BJ (cell line): ENCODE data around the gene HSD11B1L. TPM values are rescaled to one million over a fixed set of nuclear protein-coding genes. Genes with fewer than 3 reads are reported as not detected.

Source experiments
- CTCF ChIA-PET: fragments of 350-600 bp; formaldehyde crosslinking; extraction: SDS; loops from one replicate; lab custom pipeline; 2021; ENCODE audit warnings: antibody characterized with exemption, inconsistent platforms; lab: Yijun Ruan, JAX
- POLR2A ChIA-PET: fragments of 300-600 bp; sonication (Branson Sonifier 250); formaldehyde crosslinking; extraction: SDS; loops from one replicate; lab custom pipeline; 2021; ENCODE audit warnings: antibody characterized with exemption; lab: Charles Lee
- DNase-seq: peaks from one replicate; pipeline ENCODE4 v3.0.0-alpha.2; 2011; ENCODE audit warnings: low read depth
- H3K27me3 ChIP-seq: 2 replicates; pipeline ENCODE4 v1.6.0; 2011; ENCODE audit warnings: low read length; ENCODE audit not compliant: control insufficient read depth, insufficient read depth
- H3K36me3 ChIP-seq: 2 replicates; pipeline ENCODE4 v1.5.1; 2011; ENCODE audit warnings: low read length; ENCODE audit not compliant: control insufficient read depth, insufficient read depth
- H3K4me3 ChIP-seq: 2 replicates; pipeline ENCODE4 v1.5.1; 2011; ENCODE audit warnings: low read depth, mild to moderate bottlenecking, control low read depth, low read length
- CTCF ChIP-seq: IDR thresholded peaks from 2 replicates; pipeline ENCODE4 v1.5.1; 2011; ENCODE audit warnings: low read depth, mild to moderate bottlenecking, control low read depth, inconsistent platforms, low read length, moderate library complexity; ENCODE audit not compliant: insufficient read depth
- polyA plus RNA-seq: library from polyadenylated mRNA; depleted of rRNA; stranded (reverse); fragments of >200 nt; gene quantifications from 2 replicates; pipeline ENCODE4 v1.2.3, GENCODE V29; 2011

Gene HSD11B1L
- polyA plus RNA-seq, 1 experiment, result 5.6 TPM

DNA sequence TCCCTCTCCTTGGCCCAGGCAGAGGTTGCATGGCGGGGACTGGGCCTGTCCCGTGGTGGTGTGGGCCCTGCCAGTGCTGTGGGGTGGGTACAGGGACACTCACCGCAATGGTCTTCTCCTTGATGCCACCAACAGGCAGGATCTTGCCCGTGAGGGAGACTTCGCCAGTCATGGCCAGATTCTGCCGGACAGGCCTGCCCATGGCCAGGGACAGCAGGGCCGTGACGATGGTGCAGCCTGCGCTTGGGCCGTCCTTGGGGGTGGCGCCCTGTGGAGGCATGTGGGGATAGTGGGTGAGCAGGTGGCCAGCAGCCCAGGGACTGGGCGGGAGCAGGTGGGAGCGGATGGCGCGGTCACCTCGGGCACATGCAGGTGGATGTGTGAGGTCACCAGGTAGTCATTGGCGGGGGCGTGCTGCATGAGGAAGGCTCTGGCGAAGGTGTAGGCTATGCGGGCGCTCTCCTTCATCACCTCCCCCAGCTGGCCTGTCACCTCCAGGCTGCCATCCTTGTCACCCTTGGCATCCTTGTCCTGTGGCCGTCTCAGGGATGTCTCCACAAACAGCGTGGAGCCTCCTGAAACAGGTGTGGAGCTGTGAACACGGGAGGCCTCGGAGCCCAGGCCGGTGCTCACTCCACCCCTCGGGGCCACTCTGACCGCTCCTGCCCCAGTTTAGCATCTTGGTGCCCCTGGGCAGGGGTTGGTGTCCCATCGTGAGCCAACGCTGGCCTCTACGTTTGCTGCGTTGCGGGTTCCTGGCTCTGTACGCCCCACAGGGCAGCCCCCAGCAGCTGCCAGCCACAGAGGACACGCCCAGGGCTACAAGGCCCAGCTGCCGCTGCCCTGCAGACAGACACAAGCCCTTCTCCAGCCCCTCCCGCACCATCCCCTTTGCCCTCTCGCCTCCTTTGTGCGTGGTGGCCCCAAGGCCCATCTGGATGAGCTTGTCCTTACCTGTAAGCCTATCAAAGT is 12.7 kb downstream of the HSD11B1L start:
- Histone ChIP-seq H3K27me3 (no peaks in the 10 kb centered on the region), H3K36me3 (peaks cover 63% of the 10 kb centered on the region), H3K4me3 (no peak overlapping the region)
- DNase-seq, result no peak
- ChIA-PET POLR2A (interaction anchor here (0.5 kb wide), 1 partner anchor 25 kb away, joined by 3 read pairs; no protein-coding TSS in a partner anchor), CTCF (interaction anchor here (0.5 kb wide), 1 partner anchor 74 kb away, joined by 4 read pairs; no protein-coding TSS in a partner anchor)
- no peak for TF ChIP-seq CTCF

- no peak for DNase-seq
- Histone ChIP-seq H3K36me3 (peaks cover 71% of the 10 kb centered on the region), H3K4me3 (no peak overlapping the region), H3K27me3 (no peaks in the 10 kb centered on the region)
- CTCF ChIA-PET, result no interaction called here
- POLR2A ChIA-PET, result interaction anchor here (0.5 kb wide), 1 partner anchor 24 kb away, joined by 3 read pairs; no protein-coding TSS in a partner anchor
- no peak for TF ChIP-seq CTCF
Measured at GRCh38 chr19:5694167-5694955, 13.5 kb downstream of the HSD11B1L start.

GRCh38 chr19:5694956-5695648 is 14.3 kb downstream of the HSD11B1L start:
- no peak for TF ChIP-seq CTCF
- CTCF ChIA-PET, result no interaction called here
- Histone ChIP-seq H3K36me3 (peaks cover 71% of the 10 kb centered on the region), H3K4me3 (no peak overlapping the region), H3K27me3 (no peaks in the 10 kb centered on the region)
- no peak for DNase-seq
- POLR2A ChIA-PET, result no interaction called here

DNA sequence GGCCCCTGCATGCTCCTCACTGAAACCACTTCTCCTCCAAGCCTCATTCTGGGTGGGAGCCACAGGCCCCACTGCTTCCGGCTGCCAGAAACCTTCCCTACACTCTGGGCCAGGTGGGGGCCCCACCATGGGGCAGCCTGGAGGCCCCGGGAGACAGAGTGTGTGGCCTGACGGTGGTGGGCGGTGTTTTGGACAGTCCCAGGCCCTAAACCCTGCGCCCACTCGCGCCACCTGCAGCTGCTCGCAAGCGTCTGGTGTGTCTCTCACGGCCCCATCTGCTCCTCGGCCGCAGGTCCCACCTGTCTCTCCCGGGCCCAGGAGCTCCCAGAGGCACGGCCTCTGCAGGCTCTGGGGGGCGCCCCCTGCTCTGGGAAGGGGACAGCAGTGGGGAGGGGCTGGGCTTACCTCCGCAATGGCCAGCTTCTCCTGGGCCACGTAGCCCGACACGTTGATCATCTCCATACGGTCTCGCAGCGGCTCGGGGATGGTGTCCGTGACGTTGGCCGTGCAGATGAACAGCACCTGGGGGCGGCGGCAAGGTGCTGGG is 14.9 kb downstream of the HSD11B1L start:
- ChIA-PET CTCF (no interaction called here), POLR2A (no interaction called here)
- H3K27me3 ChIP-seq, result no peaks in the 10 kb centered on the region
- peaks cover 74% of the 10 kb centered on the region for H3K36me3 ChIP-seq
- TF ChIP-seq CTCF, result no peak
- DNase-seq, result no peak
- H3K4me3 ChIP-seq, result no peak overlapping the region
